ENCODE data around the gene KRTAP12-3.
"Not testable (repeated sequence)": the region's sequence is repeated elsewhere in the genome, so short reads cannot be mapped to it uniquely, and the experiment has no call there.

The KRTAP12-3 gene

GRCh38 chr21:44625756-44626155 is 32.0 kb upstream of the KRTAP12-3 start:
- Mint-ChIP-seq H3K27me3 (ENCODE audit: low read depth, poor library complexity) (peaks cover 7% of the 10 kb centered on the region), H3K4me3 (no peak overlapping the region), H3K4me1 (peaks cover 7% of the 10 kb centered on the region), H3K27ac (no peak overlapping the region), H3K36me3 (ENCODE audit: low read depth) (peaks cover 18% of the 10 kb centered on the region), H3K9me3 (peaks cover 57% of the 10 kb centered on the region)
- TF ChIP-seq CTCF (IDR thresholded peaks at IDR 0.05) = no peak
- DNase-seq = no peak

GRCh38 chr21:44626262-44626661 is 31.5 kb upstream of the KRTAP12-3 start:
- H3K4me1 Mint-ChIP-seq = peaks cover 7% of the 10 kb centered on the region
- peaks cover 60% of the 10 kb centered on the region for H3K9me3 Mint-ChIP-seq
- TF ChIP-seq CTCF (IDR thresholded peaks at IDR 0.05) = no peak
- no peak overlapping the region for H3K4me3 Mint-ChIP-seq
- H3K27me3 Mint-ChIP-seq (ENCODE audit: low read depth, poor library complexity) = peaks cover 7% of the 10 kb centered on the region
- H3K27ac Mint-ChIP-seq = no peak overlapping the region
- peaks cover 22% of the 10 kb centered on the region for H3K36me3 Mint-ChIP-seq (ENCODE audit: low read depth)
- no peak for DNase-seq

- Mint-ChIP-seq H3K4me1 (peaks cover 7% of the 10 kb centered on the region), H3K27me3 (ENCODE audit: low read depth, poor library complexity) (peaks cover 7% of the 10 kb centered on the region), H3K4me3 (no peak within 1 kb of the TSS), H3K36me3 (ENCODE audit: low read depth) (peaks cover 27% of the 10 kb centered on the region), H3K27ac (no peak within 1 kb of the TSS), H3K9me3 (peaks cover 60% of the 10 kb centered on the region)
- TF ChIP-seq CTCF (IDR thresholded peaks at IDR 0.05) = no peak
- DNase-seq = no peak
Observed at GRCh38 chr21:44626673-44627143, 31.0 kb upstream of the KRTAP12-3 start, which contains the start of gene KRTAP10-9. Gene KRTAP10-9, plus strand, starts transcription at chr21:44627093. Its CDS starts 79 bp downstream, at chr21:44627172.

GRCh38 chr21:44627181-44627822 is 30.4 kb upstream of the KRTAP12-3 start:
- not testable (repeated sequence) for H3K4me3 Mint-ChIP-seq; H3K4me1 Mint-ChIP-seq; DNase-seq; H3K27me3 Mint-ChIP-seq (ENCODE audit: low read depth, poor library complexity); H3K27ac Mint-ChIP-seq
- Mint-ChIP-seq H3K9me3 (peaks cover 61% of the 10 kb centered on the region), H3K36me3 (ENCODE audit: low read depth) (peaks cover 33% of the 10 kb centered on the region)

- not testable (repeated sequence) for H3K27ac Mint-ChIP-seq, DNase-seq, H3K4me3 Mint-ChIP-seq, H3K4me1 Mint-ChIP-seq
- Mint-ChIP-seq H3K36me3 (ENCODE audit: low read depth) (peaks cover 33% of the 10 kb centered on the region), H3K9me3 (peaks cover 60% of the 10 kb centered on the region), H3K27me3 (ENCODE audit: low read depth, poor library complexity) (peaks cover 10% of the 10 kb centered on the region)
Observed at GRCh38 chr21:44627831-44628233, 29.9 kb upstream of the KRTAP12-3 start.

GRCh38 chr21:44628707-44629391 is 28.9 kb upstream of the KRTAP12-3 start:
- H3K36me3 Mint-ChIP-seq (ENCODE audit: low read depth) = peaks cover 27% of the 10 kb centered on the region
- no peak overlapping the region for H3K4me3 Mint-ChIP-seq
- peaks cover 60% of the 10 kb centered on the region for H3K9me3 Mint-ChIP-seq
- H3K27ac Mint-ChIP-seq = no peak overlapping the region
- DNase-seq = no peak
- peaks cover 7% of the 10 kb centered on the region for H3K4me1 Mint-ChIP-seq
- TF ChIP-seq CTCF (IDR thresholded peaks at IDR 0.05) = no peak
- peaks cover 10% of the 10 kb centered on the region for H3K27me3 Mint-ChIP-seq (ENCODE audit: low read depth, poor library complexity)

Data from nephron progenitor cell (in vitro differentiated cells).